ENCODE measurements around the gene SPSB4.

Gene SPSB4

DNA sequence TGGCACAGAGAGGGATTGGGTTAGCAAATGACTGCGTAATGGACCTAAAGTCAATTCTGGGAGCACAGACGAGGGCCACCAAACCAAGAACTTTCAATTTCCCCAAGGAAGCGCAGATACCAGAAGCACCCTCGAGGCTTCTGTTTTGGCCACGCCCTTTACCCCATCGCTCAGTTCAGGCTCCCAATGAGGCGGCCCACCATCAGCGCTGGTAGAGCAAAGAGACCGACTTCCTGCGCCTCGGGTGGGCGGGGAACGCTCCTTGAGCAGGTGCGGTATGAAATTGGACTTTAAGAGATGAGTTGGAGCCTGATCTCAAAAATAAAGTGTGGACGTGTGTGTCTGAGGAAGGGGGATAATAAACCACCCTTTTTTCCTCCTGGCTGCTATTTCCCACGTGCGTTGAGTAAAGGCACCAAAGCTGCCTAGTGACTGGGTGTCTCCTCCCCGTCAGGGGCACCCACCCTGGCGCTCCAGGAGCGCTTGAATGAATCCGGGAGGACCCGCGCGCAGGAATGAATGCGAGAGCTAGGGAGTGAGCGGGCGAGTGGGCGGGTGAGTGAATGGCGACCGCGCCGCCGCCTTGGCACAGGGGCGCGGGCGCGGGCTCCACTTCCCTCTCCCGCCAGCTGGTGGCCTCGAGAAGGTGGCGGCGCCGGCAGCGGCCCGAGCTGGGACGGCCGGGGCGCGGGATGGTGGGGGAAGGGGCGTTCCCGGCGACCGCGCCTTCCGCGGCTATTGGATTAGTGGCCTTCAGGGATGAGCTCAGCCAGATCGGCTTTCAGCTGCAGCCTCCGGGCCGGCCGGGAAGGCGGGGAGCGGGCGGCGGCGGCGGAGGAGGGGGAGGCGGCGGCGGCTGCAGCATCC is at the start of gene SPSB4:
Gene SPSB4, plus strand, starts transcription at position 772 of the 867 bp plus-strand sequence. CDS start 14,758 bp downstream, outside the sequence.
- ChIA-PET CTCF (no interaction called here), POLR2A (no interaction called here)
- TF ChIP-seq, protein P1, sequence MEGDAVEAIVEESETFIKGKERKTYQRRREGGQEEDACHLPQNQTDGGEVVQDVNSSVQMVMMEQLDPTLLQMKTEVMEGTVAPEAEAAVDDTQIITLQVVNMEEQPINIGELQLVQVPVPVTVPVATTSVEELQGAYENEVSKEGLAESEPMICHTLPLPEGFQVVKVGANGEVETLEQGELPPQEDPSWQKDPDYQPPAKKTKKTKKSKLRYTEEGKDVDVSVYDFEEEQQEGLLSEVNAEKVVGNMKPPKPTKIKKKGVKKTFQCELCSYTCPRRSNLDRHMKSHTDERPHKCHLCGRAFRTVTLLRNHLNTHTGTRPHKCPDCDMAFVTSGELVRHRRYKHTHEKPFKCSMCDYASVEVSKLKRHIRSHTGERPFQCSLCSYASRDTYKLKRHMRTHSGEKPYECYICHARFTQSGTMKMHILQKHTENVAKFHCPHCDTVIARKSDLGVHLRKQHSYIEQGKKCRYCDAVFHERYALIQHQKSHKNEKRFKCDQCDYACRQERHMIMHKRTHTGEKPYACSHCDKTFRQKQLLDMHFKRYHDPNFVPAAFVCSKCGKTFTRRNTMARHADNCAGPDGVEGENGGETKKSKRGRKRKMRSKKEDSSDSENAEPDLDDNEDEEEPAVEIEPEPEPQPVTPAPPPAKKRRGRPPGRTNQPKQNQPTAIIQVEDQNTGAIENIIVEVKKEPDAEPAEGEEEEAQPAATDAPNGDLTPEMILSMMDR (IDR thresholded peaks at IDR 0.05; ENCODE audit: control extremely low read depth, extremely low read depth, low read depth, missing control alignments): no peak
- no peak for DNase-seq (ENCODE audit: extremely low spot score)

DNA sequence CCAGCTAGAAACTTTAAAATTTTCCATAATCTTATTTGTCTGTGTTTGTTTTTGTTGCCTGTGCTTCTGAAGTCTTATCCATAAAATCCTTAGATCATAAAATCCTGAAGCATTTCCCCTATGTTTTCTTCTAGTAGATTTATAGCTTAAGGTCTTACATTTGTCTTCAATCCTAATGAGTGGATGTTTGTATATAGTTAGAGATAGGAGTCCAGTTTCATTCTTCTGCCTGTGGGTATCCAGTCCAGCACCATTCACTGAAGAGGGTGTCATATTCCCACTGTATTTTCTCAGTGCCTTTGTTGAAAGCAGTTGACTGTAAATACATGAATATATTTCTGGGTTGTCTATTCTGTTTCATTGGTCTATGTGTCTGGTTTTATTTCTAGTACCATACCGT is 44.8 kb upstream of the SPSB4 start:
- POLR2A ChIA-PET: no interaction called here
- CTCF ChIA-PET: interaction anchor here (0.9 to 2.0 kb wide), 2 partner anchors 11 to 99 kb away, joined by 3 to 6 read pairs; no protein-coding TSS in a partner anchor
- no peak for DNase-seq (ENCODE audit: extremely low spot score)
- TF ChIP-seq, protein P1 (IDR thresholded peaks at IDR 0.05; ENCODE audit: control extremely low read depth, extremely low read depth, low read depth, missing control alignments): no peak

DNA sequence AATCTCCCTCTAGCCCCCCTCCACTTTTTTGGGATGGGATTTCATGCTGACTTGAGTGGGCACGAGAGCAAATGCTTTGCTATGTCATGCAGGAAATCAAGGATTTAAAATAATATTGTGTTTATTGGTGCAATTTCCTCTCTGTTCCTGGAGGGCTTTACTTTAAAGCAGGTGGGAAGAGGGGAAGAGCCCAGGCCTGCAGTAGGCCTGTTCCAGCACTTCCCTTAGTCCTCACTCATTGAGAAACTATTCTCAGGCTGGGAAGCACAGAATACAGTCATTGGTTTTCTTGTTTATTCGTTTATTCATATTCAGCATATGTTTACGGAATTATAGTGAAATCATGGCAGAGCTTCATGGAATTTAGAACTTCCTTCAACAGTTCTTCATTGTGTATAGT is 41.7 kb upstream of the SPSB4 start:
- ChIA-PET CTCF (interaction anchor here (0.9 to 13.1 kb wide), 9 partner anchors 10 to 222 kb away, joined by 3 to 67 read pairs (median 4); partner anchors contain the start of gene PXYLP1), POLR2A (no interaction called here)
- TF ChIP-seq, protein P1 (IDR thresholded peaks at IDR 0.05; ENCODE audit: control extremely low read depth, extremely low read depth, low read depth, missing control alignments): no peak
- DNase-seq (ENCODE audit: extremely low spot score): no peak

DNA sequence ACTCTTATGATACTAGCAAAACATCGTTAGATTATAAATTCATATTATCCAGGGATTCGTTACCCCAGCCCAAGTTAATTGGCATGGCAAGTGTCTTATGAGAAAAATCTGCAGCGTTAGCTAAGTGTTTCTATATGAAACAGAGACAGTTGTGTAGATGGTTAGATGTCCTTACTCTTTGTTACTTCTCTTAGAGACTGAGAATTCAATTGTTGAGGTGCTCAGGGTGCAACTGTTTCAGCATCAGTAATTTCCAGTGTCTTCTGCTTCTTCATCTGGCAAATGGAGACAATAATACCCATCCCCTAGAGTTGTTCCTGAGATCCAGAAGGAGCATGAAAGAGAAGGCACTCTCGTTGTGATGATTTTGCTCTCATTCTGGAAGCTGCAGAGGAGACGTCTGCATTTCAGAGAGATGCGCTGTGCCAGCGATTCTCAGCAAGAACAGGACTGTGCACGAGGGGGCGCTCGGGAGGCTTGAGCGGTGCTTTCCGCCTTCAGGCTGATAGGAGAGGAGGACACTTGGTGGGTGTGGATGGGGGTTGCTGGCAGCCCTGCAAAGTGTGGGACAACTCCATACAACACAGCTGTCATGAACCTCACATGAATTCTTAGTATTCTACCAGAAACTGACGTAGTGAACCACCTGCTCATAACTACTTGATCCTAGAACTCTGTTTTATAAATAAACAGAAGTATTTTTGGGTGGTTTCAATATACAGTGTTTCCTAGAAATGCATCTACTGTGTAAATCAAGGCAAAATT is 39.7 kb upstream of the SPSB4 start:
- ChIA-PET POLR2A (no interaction called here), CTCF (interaction anchor here (0.9 to 13.1 kb wide), 15 partner anchors 9 to 220 kb away, joined by 3 to 67 read pairs (median 4); partner anchors contain the start of gene PXYLP1)
- peak; percentile 64 for DNase-seq (ENCODE audit: extremely low spot score)

DNA sequence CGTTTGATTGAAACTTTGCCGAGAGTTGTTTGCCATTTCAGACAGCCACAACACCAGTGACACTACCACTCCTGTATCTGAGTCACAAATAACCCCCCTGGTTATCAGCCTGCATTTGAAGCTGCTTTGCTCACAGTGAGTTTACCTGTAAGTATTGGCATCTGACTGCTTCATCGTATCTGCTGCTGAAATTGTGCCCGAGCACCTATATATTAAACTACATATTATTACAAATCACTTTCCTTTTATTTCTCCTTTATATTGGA is 39.2 kb upstream of the SPSB4 start:
- CTCF ChIA-PET: interaction anchor here (1.0 to 13.1 kb wide), 12 partner anchors 8 to 186 kb away, joined by 3 to 67 read pairs (median 4); no protein-coding TSS in a partner anchor
- POLR2A ChIA-PET: no interaction called here
- DNase-seq (ENCODE audit: extremely low spot score): no peak
- TF ChIP-seq, protein P1 (IDR thresholded peaks at IDR 0.05; ENCODE audit: control extremely low read depth, extremely low read depth, low read depth, missing control alignments): no peak

More for the DNA sequence above, 39.7 kb upstream of the SPSB4 start:
- TF ChIP-seq, protein P1 (IDR thresholded peaks at IDR 0.05; ENCODE audit: control extremely low read depth, extremely low read depth, low read depth, missing control alignments): peak; percentile 88

DNA sequence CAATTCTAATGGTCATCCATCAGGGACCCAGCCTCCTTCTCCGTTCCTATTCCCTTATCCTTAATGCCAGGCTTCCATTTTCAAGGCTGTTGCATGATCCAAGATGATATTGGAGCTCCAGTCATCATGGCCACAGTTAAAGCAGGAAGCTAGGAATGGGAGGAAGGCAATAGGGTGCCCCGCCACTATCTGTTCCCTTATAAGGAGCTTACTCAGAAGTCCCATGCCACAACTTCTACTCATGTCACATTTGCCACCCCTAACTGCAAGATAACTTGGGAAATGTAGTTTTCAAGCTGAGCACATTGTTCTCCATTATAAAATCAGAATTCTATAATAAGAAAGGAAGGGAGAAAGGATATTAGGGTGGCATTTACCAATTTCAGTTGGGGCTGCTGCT is 38.6 kb upstream of the SPSB4 start:
- no peak for DNase-seq (ENCODE audit: extremely low spot score)
- TF ChIP-seq, protein P1 (IDR thresholded peaks at IDR 0.05; ENCODE audit: control extremely low read depth, extremely low read depth, low read depth, missing control alignments): no peak
- CTCF ChIA-PET: interaction anchor here (0.7 to 13.1 kb wide), 9 partner anchors 7 to 183 kb away, joined by 3 to 67 read pairs (median 4); no protein-coding TSS in a partner anchor
- POLR2A ChIA-PET: no interaction called here

All from GM10248 (cell line).